HepG2 (cell line): ENCODE results near the gene PHACTR1. TPM values are rescaled to one million over a fixed set of nuclear protein-coding genes. Genes with fewer than 3 reads are reported as not detected.

ENCODE experiments used
- ATAC-seq: fragments of 200-7000 bp; cut with Tn5 transposase; 3 replicates; pipeline ENCODE4 v1.9.1; 2020; ENCODE audit warnings: mild to moderate bottlenecking, moderate library complexity
- BruUV-seq: library from RNA; stranded (reverse); fragments of 400-500 nt; replicated peaks from 2 replicates; lab custom pipeline; 2021; lab: Mats Ljungman, UMichigan
- CTCF ChIA-PET: fragments of 300-600 bp; formaldehyde crosslinking; extraction: SDS; loops from one replicate; lab custom pipeline; 2021; ENCODE audit warnings: low total read pairs, inconsistent platforms, low intra/inter-chr PET ratio; lab: Yijun Ruan, JAX
- POLR2A ChIA-PET: fragments of 350-600 bp; sonication (Branson Sonifier 250); formaldehyde crosslinking; loops from one replicate; lab custom pipeline; 2020; ENCODE audit warnings: antibody characterized with exemption, inconsistent platforms; lab: Yijun Ruan, JAX
- DNase-seq: peaks from one replicate; pipeline ENCODE4 v3.0.0-alpha.2; 2015; ENCODE audit warnings: low spot score
- FAIRE-seq: peaks from 3 replicates; lab custom pipeline; 2011; peaks lifted over from hg19 to GRCh38; lab: Jason Lieb, UNC
- H2AFZ ChIP-seq: one replicate; pipeline ENCODE4 v1.6.1; 2011; ENCODE audit warnings: low read length, inconsistent platforms
- H3K27ac ChIP-seq: fragments of 300-600 bp; 3 replicates; pipeline ENCODE4 v1.8.0; 2011; ENCODE audit warnings: mixed run types, mild to moderate bottlenecking, mixed read lengths, low read length, inconsistent platforms; ENCODE audit not compliant: insufficient read depth; ENCODE audit errors: extremely low read length
- H3K27me3 ChIP-seq, 2 experiments: fragments of 200-600 bp in 1 of 2; 2 replicates in 1 of 2; 3 replicates in 1 of 2; pipeline versions ENCODE4 v1.6.0 to v1.8.0; 2011; ENCODE audit warnings: low read length in 2 of 2, mild to moderate bottlenecking in 2 of 2, moderate library complexity in 2 of 2, inconsistent platforms in 1 of 2; ENCODE audit not compliant: insufficient read depth in 2 of 2, control insufficient read depth in 1 of 2
- H3K36me3 ChIP-seq, 2 experiments: fragments of 200-600 bp in 1 of 2; replicated peaks in 1 of 2; 2 replicates in 1 of 2; 3 replicates in 1 of 2; pipeline versions ENCODE4 v1.5.1 to v1.8.0; 2011; ENCODE audit warnings: low read length in 2 of 2, inconsistent platforms in 1 of 2; ENCODE audit not compliant: insufficient read depth in 2 of 2, control insufficient read depth in 1 of 2
- H3K4me1 ChIP-seq: 2 replicates; pipeline ENCODE4 v1.5.1; 2012; ENCODE audit warnings: low read length, inconsistent platforms; ENCODE audit not compliant: insufficient read depth
- H3K4me2 ChIP-seq: 2 replicates; pipeline ENCODE4 v1.6.0; 2011; ENCODE audit warnings: low read depth, low read length, inconsistent platforms
- H3K4me3 ChIP-seq, 3 experiments: fragments of 200-600 bp in 1 of 3; sonication (generic), shearing (Covaris generic) in 1 of 3; replicated peaks in 1 of 3; 2 replicates each; pipeline ENCODE4 v1.5.1; 2011 to 2016; ENCODE audit warnings: low read length in 3 of 3, inconsistent platforms in 2 of 3, low read depth in 2 of 3, mild to moderate bottlenecking in 2 of 3, control low read depth in 1 of 3, mixed read lengths in 1 of 3; ENCODE audit not compliant: insufficient read depth in 1 of 3
- H3K79me2 ChIP-seq: one replicate; pipeline ENCODE4 v1.6.1; 2011; ENCODE audit warnings: low read length, inconsistent platforms; ENCODE audit not compliant: insufficient read depth
- H3K9ac ChIP-seq: 2 replicates; pipeline ENCODE4 v1.6.0; 2011; ENCODE audit warnings: mild to moderate bottlenecking, low read depth, low read length, inconsistent platforms; ENCODE audit not compliant: insufficient read depth
- H3K9me3 ChIP-seq: 2 replicates; pipeline ENCODE4 v1.5.1; 2012; ENCODE audit warnings: mild to moderate bottlenecking, low read length
- H4K20me1 ChIP-seq: 2 replicates; pipeline ENCODE4 v1.6.0; 2011; ENCODE audit warnings: inconsistent platforms, mild to moderate bottlenecking, low read length, moderate library complexity; ENCODE audit not compliant: insufficient read depth
- HOXA3 ChIP-seq: sonication (generic); formaldehyde crosslinking; IDR thresholded peaks from 2 replicates; pipeline ENCODE4 v1.5.0; 2020; ENCODE audit warnings: missing genetic modification reagents
- KLF11 ChIP-seq: IDR thresholded peaks from 2 replicates; pipeline ENCODE4 v1.6.1; 2016; ENCODE audit warnings: missing compliant biosample characterization
- LCORL ChIP-seq, 2 experiments: fragments of 450-650 bp in 1 of 2; sonication (generic) in 1 of 2; formaldehyde crosslinking in 1 of 2; IDR thresholded peaks; 2 replicates each; pipeline versions ENCODE4 v1.5.0 to v1.6.1; 2017 to 2020; ENCODE audit warnings: antibody characterized with exemption in 1 of 2, missing genetic modification reagents in 1 of 2
- NFRKB ChIP-seq: fragments of 450-650 bp; IDR thresholded peaks from 2 replicates; pipeline ENCODE4 v1.6.1; 2017
- ONECUT2 ChIP-seq: sonication (generic); formaldehyde crosslinking; IDR thresholded peaks from 2 replicates; pipeline ENCODE4 v1.4.0; 2020; ENCODE audit warnings: missing genetic modification reagents
- ZNF207 ChIP-seq: fragments of 450-650 bp; IDR thresholded peaks from 2 replicates; pipeline ENCODE4 v1.6.1; 2016; ENCODE audit warnings: antibody characterized with exemption, borderline replicate concordance
- ZNF616 ChIP-seq: sonication (generic); formaldehyde crosslinking; IDR thresholded peaks from 2 replicates; pipeline ENCODE4 v1.5.0; 2020; ENCODE audit warnings: low read depth, mild to moderate bottlenecking, missing genetic modification reagents
- ZNF788 ChIP-seq: sonication (generic); formaldehyde crosslinking; IDR thresholded peaks from 2 replicates; pipeline ENCODE4 v1.5.0; 2020; ENCODE audit warnings: mild to moderate bottlenecking, missing genetic modification reagents, borderline replicate concordance
- WGBS: methylation state at CpG from one replicate; pipeline ENCODE4 v1.1.6; 2017; ENCODE audit warnings: low lambda C conversion rate; 5-methylcytosine and 5-hydroxymethylcytosine counted together
- in situ Hi-C: cut with HindIII; loops from 2 replicates; pipeline ENCODE4 v1.10.0; 2017; ENCODE audit warnings: low pct_unique_long_range_greater_than_20kb; ENCODE audit not compliant: extremely low pct_ligation_motif_present
- intact Hi-C: fragments of 100-400 bp; cut with micrococcal nuclease; formaldehyde crosslinking; loops from one replicate; pipeline ENCODE4 v1.10.0; 2022; ENCODE audit not compliant: unreplicated experiment
- polyA plus RNA-seq, 8 experiments: library from polyadenylated mRNA; depleted of rRNA in 3 of 8; stranded (reverse) in 7 of 8; unstranded in 1 of 8; fragments of >200 nt; fragmentation: Illumina TruSeq in 4 of 8; extraction: Trizol in 4 of 8; gene quantifications; 2 replicates each; pipeline versions ENCODE4 v1.2.1 to v1.2.3, GENCODE V29; 2011 to 2016; ENCODE audit warnings: low read depth in 4 of 8, missing spikeins in 1 of 8, mixed read lengths in 1 of 8; ENCODE audit not compliant: insufficient read depth in 1 of 8
- total RNA-seq, 5 experiments: library from RNA; depleted of rRNA; stranded (reverse); fragments of >200 nt; fragmentation: Illumina TruSeq; extraction: Trizol; gene quantifications; 2 replicates each; pipeline ENCODE4 v1.2.3, GENCODE V29; 2016; ENCODE audit warnings: low read depth in 1 of 5
- TF ChIP-seq, protein P1 (sequence below): sonication (generic); formaldehyde crosslinking; IDR thresholded peaks from 2 replicates; pipeline ENCODE4 v1.4.0; 2020; ENCODE audit warnings: mild to moderate bottlenecking, missing genetic modification reagents

Gene PHACTR1
- total and polyA plus RNA-seq, 2 of the 13 experiments (the other 11 are each of a cell fraction or from before 2014, with no cell fraction given) = 0.09 TPM; not detected in 1

DNA sequence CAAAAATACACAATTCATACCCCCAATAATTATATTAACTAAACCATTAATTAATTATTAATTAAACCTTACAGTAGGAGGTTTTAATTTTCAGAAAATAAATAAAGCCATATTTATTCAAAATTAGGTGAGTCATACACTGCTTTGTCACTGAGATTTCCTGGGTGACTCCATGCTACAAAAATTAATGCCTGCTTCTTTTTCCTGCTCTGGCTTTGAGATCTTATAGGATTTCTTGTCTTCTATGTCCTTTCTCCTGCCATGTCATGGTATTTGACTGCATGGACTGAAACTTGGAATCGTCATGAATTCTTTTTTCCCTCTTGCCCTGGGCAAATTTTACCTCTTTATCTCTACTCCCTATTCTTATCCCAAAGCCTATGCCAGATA is 133.2 kb downstream of the PHACTR1 start (continued):
- TF ChIP-seq NFRKB = no peak
- TF ChIP-seq ONECUT2 (CRISPR knock-in tag) = no peak
- no peak for TF ChIP-seq ZNF616 (CRISPR knock-in tag)
- no peak for TF ChIP-seq KLF11 (CRISPR knock-in tag)

DNA sequence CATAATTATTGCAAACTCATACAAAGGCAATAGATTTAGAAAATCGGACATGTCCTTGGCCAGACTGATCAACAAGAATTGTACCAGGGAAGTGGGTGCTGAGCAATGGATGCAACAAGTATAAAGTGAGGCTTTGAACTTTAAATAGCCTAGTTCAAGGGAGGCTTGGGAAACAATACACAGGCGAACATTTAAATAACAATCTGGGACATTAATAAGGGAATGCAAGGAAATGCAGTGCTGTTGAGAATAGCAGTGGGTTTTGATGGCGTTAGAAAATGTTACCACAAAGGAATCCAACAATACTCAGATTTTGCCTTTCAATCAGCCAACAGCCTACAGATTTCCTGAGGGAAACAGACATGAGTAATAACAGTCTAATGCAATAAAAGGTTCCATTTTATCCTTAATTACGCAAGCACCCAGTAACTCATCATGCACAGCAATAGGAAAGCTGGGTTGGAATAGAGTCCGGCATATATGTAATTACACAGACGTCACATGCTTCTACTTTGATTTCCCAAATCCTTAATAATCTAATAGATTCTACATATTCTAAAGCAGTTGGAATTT is 134.6 kb downstream of the PHACTR1 start:
- POLR2A ChIA-PET = no interaction called here

DNA sequence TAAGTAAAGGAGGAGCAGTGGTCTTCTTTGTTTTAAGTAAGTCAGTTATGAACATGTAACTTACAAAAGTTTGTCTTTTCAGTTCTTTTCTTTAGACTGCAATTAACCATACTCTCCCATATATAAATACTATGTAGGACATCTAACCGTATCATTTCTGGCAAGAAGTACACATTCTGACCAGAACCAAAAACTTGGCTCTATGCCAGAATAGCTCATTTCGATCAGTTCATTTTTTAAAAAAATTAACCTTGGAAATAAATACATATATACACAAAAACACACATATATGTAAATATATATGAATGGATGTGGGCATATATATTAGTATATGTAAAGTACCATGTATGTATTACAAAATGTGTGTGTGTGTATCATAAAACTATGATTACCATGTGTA is 145.0 kb downstream of the PHACTR1 start:
- DNase-seq (no peak), FAIRE-seq (no peak), ATAC-seq (no peak)
- H3K4me3 ChIP-seq = no peak overlapping the region
- H3K36me3 ChIP-seq = no peaks in the 10 kb centered on the region
- no peak overlapping the region for H3K27ac ChIP-seq
- POLR2A ChIA-PET = no interaction called here
- no peaks in the 10 kb centered on the region for H3K4me1 ChIP-seq
- no peak overlapping the region for H2AFZ ChIP-seq
- TF ChIP-seq HOXA3 (CRISPR knock-in tag) (no peak), LCORL (IDR thresholded peaks at IDR 0.05) (peak; percentile 95), LCORL (CRISPR knock-in tag; IDR thresholded peaks at IDR 0.05) (no peak)
- CTCF ChIA-PET = no interaction called here
- intact Hi-C loops = no loop called here
- H3K79me2 ChIP-seq = no peaks in the 10 kb centered on the region
- no peaks in the 10 kb centered on the region for H4K20me1 ChIP-seq
- no peak overlapping the region for H3K9ac ChIP-seq
- in situ Hi-C loops = no loop called here
- H3K9me3 ChIP-seq = no peaks in the 10 kb centered on the region
- 2% methylated on average over 2 of the region's 2 CpGs for WGBS
- peaks cover 0 to 5% of the 10 kb centered on the region in 2 experiments; a peak in 1 of 5 replicates for H3K27me3 ChIP-seq
- H3K4me2 ChIP-seq = no peak overlapping the region
- no TSS peak for BruUV-seq

More for the DNA sequence above, 134.6 kb downstream of the PHACTR1 start:
- FAIRE-seq = no peak
- no peak overlapping the region for H2AFZ ChIP-seq
- no peak overlapping the region for H3K4me2 ChIP-seq
- H3K9me3 ChIP-seq = no peaks in the 10 kb centered on the region
- in situ Hi-C loops (no loop called here), intact Hi-C loops (no loop called here)
- H3K9ac ChIP-seq = no peak overlapping the region
- CTCF ChIA-PET = no interaction called here
- no peak overlapping the region for H3K4me3 ChIP-seq
- no peak overlapping the region for H3K27ac ChIP-seq
- no TSS peak for BruUV-seq
- no peak for DNase-seq
- no peaks in the 10 kb centered on the region for H3K36me3 ChIP-seq
- no peaks in the 10 kb centered on the region for H4K20me1 ChIP-seq
- ATAC-seq = no peak
- peaks cover 0 to 11% of the 10 kb centered on the region in 2 experiments; a peak in 1 of 5 replicates for H3K27me3 ChIP-seq
- H3K4me1 ChIP-seq = no peaks in the 10 kb centered on the region
- 26% methylated on average over 6 of the region's 6 CpGs for WGBS
- TF ChIP-seq, protein P1, sequence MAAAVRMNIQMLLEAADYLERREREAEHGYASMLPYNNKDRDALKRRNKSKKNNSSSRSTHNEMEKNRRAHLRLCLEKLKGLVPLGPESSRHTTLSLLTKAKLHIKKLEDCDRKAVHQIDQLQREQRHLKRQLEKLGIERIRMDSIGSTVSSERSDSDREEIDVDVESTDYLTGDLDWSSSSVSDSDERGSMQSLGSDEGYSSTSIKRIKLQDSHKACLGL = no peak
- TF ChIP-seq ZNF788 (no peak), ZNF207 (no peak)
- H3K79me2 ChIP-seq = no peaks in the 10 kb centered on the region
